HepG2 (cell line): Measurements from ENCODE around the gene ATAD3A. TPM values are rescaled to one million over a fixed set of nuclear protein-coding genes. Genes with fewer than 3 reads are reported as not detected.

ENCODE experiments used
- ATAC-seq: fragments of 200-7000 bp; cut with Tn5 transposase; 3 replicates; pipeline ENCODE4 v1.9.1; 2020; ENCODE audit warnings: mild to moderate bottlenecking, moderate library complexity
- BruUV-seq: library from RNA; stranded (reverse); fragments of 400-500 nt; replicated peaks from 2 replicates; lab custom pipeline; 2021; lab: Mats Ljungman, UMichigan
- CTCF ChIA-PET: fragments of 300-600 bp; formaldehyde crosslinking; extraction: SDS; loops from one replicate; lab custom pipeline; 2021; ENCODE audit warnings: low total read pairs, inconsistent platforms, low intra/inter-chr PET ratio; lab: Yijun Ruan, JAX
- POLR2A ChIA-PET: fragments of 350-600 bp; sonication (Branson Sonifier 250); formaldehyde crosslinking; loops from one replicate; lab custom pipeline; 2020; ENCODE audit warnings: antibody characterized with exemption, inconsistent platforms; lab: Yijun Ruan, JAX
- DNase-seq: peaks from one replicate; pipeline ENCODE4 v3.0.0-alpha.2; 2015; ENCODE audit warnings: low spot score
- FAIRE-seq: peaks from 3 replicates; lab custom pipeline; 2011; peaks lifted over from hg19 to GRCh38; lab: Jason Lieb, UNC
- H2AFZ ChIP-seq: one replicate; pipeline ENCODE4 v1.6.1; 2011; ENCODE audit warnings: low read length, inconsistent platforms
- H3K27ac ChIP-seq: fragments of 300-600 bp; 3 replicates; pipeline ENCODE4 v1.8.0; 2011; ENCODE audit warnings: mixed run types, mild to moderate bottlenecking, mixed read lengths, low read length, inconsistent platforms; ENCODE audit not compliant: insufficient read depth; ENCODE audit errors: extremely low read length
- H3K27me3 ChIP-seq, 2 experiments: fragments of 200-600 bp in 1 of 2; 2 replicates in 1 of 2; 3 replicates in 1 of 2; pipeline versions ENCODE4 v1.6.0 to v1.8.0; 2011; ENCODE audit warnings: low read length in 2 of 2, mild to moderate bottlenecking in 2 of 2, moderate library complexity in 2 of 2, inconsistent platforms in 1 of 2; ENCODE audit not compliant: insufficient read depth in 2 of 2, control insufficient read depth in 1 of 2
- H3K36me3 ChIP-seq, 2 experiments: fragments of 200-600 bp in 1 of 2; replicated peaks in 1 of 2; 2 replicates in 1 of 2; 3 replicates in 1 of 2; pipeline versions ENCODE4 v1.5.1 to v1.8.0; 2011; ENCODE audit warnings: low read length in 2 of 2, inconsistent platforms in 1 of 2; ENCODE audit not compliant: insufficient read depth in 2 of 2, control insufficient read depth in 1 of 2
- H3K4me1 ChIP-seq: 2 replicates; pipeline ENCODE4 v1.5.1; 2012; ENCODE audit warnings: low read length, inconsistent platforms; ENCODE audit not compliant: insufficient read depth
- H3K4me2 ChIP-seq: 2 replicates; pipeline ENCODE4 v1.6.0; 2011; ENCODE audit warnings: low read depth, low read length, inconsistent platforms
- H3K4me3 ChIP-seq, 3 experiments: fragments of 200-600 bp in 1 of 3; sonication (generic), shearing (Covaris generic) in 1 of 3; replicated peaks in 1 of 3; 2 replicates each; pipeline ENCODE4 v1.5.1; 2011 to 2016; ENCODE audit warnings: low read length in 3 of 3, inconsistent platforms in 2 of 3, low read depth in 2 of 3, mild to moderate bottlenecking in 2 of 3, control low read depth in 1 of 3, mixed read lengths in 1 of 3; ENCODE audit not compliant: insufficient read depth in 1 of 3
- H3K79me2 ChIP-seq: one replicate; pipeline ENCODE4 v1.6.1; 2011; ENCODE audit warnings: low read length, inconsistent platforms; ENCODE audit not compliant: insufficient read depth
- H3K9ac ChIP-seq: 2 replicates; pipeline ENCODE4 v1.6.0; 2011; ENCODE audit warnings: mild to moderate bottlenecking, low read depth, low read length, inconsistent platforms; ENCODE audit not compliant: insufficient read depth
- H3K9me3 ChIP-seq: 2 replicates; pipeline ENCODE4 v1.5.1; 2012; ENCODE audit warnings: mild to moderate bottlenecking, low read length
- H4K20me1 ChIP-seq: 2 replicates; pipeline ENCODE4 v1.6.0; 2011; ENCODE audit warnings: inconsistent platforms, mild to moderate bottlenecking, low read length, moderate library complexity; ENCODE audit not compliant: insufficient read depth
- GZF1 ChIP-seq: sonication (generic); formaldehyde crosslinking; IDR thresholded peaks from 2 replicates; pipeline ENCODE4 v1.5.1; 2020; ENCODE audit warnings: mild to moderate bottlenecking, missing genetic modification reagents
- KLF6 ChIP-seq: IDR thresholded peaks from 2 replicates; pipeline ENCODE4 v1.8.0; 2016; ENCODE audit warnings: missing biosample characterization, missing genetic modification reagents
- NFE2 ChIP-seq: sonication (generic); formaldehyde crosslinking; IDR thresholded peaks from 2 replicates; pipeline ENCODE4 v1.4.0; 2020; ENCODE audit warnings: missing genetic modification reagents
- NONO ChIP-seq, 2 experiments: fragments of 450-650 bp in 1 of 2; sonication (generic) in 1 of 2; formaldehyde crosslinking in 1 of 2; IDR thresholded peaks in 1 of 2; conservative IDR thresholded peaks in 1 of 2; 2 replicates each; pipeline versions ENCODE4 v1.6.1 to v1.8.0; 2017 to 2022; ENCODE audit warnings: mild to moderate bottlenecking in 1 of 2, missing genetic modification reagents in 1 of 2, moderate library complexity in 1 of 2
- RBAK ChIP-seq: sonication (generic); formaldehyde crosslinking; IDR thresholded peaks from 2 replicates; pipeline ENCODE4 v1.5.1; 2020; ENCODE audit warnings: mild to moderate bottlenecking, missing genetic modification reagents
- STAG1 ChIP-seq: sonication (generic); formaldehyde crosslinking; IDR thresholded peaks from 2 replicates; pipeline ENCODE4 v1.4.0; 2020; ENCODE audit warnings: missing genetic modification reagents
- TGIF2 ChIP-seq: IDR thresholded peaks from 2 replicates; pipeline ENCODE4 v1.6.1; 2016; ENCODE audit warnings: control low read depth, missing compliant biosample characterization
- TRIM22 ChIP-seq: fragments of 450-650 bp; IDR thresholded peaks from 2 replicates; pipeline ENCODE4 v1.6.1; 2017
- ZFAT ChIP-seq: sonication (generic); formaldehyde crosslinking; conservative IDR thresholded peaks from 2 replicates; pipeline ENCODE4 v1.8.1; 2023; ENCODE audit warnings: missing genetic modification reagents, inconsistent platforms
- ZFP41 ChIP-seq: sonication (generic); formaldehyde crosslinking; IDR thresholded peaks from 2 replicates; pipeline ENCODE4 v1.4.0; 2020; ENCODE audit warnings: mild to moderate bottlenecking, missing genetic modification reagents, borderline replicate concordance
- ZMAT3 ChIP-seq: sonication (generic); formaldehyde crosslinking; conservative IDR thresholded peaks from 2 replicates; pipeline ENCODE4 v1.7.0; 2021; ENCODE audit warnings: missing genetic modification reagents
- ZNF235 ChIP-seq: sonication (generic); formaldehyde crosslinking; IDR thresholded peaks from 2 replicates; pipeline ENCODE4 v1.8.1; 2023; ENCODE audit warnings: mild to moderate bottlenecking, missing genetic modification reagents, borderline replicate concordance
- ZNF547 ChIP-seq: sonication (generic); formaldehyde crosslinking; IDR thresholded peaks from 2 replicates; pipeline ENCODE4 v1.5.1; 2020; ENCODE audit warnings: mild to moderate bottlenecking, missing genetic modification reagents
- ZNF747 ChIP-seq: sonication (generic); formaldehyde crosslinking; IDR thresholded peaks from 2 replicates; pipeline ENCODE4 v1.8.1; 2023; ENCODE audit warnings: missing genetic modification reagents, mild to moderate bottlenecking, borderline replicate concordance
- ZZZ3 ChIP-seq: sonication (generic); formaldehyde crosslinking; IDR thresholded peaks from 2 replicates; pipeline ENCODE4 v1.4.0; 2020; ENCODE audit warnings: missing genetic modification reagents, mild to moderate bottlenecking, borderline replicate concordance
- WGBS: methylation state at CpG from one replicate; pipeline ENCODE4 v1.1.6; 2017; ENCODE audit warnings: low lambda C conversion rate; 5-methylcytosine and 5-hydroxymethylcytosine counted together
- in situ Hi-C: cut with HindIII; loops from 2 replicates; pipeline ENCODE4 v1.10.0; 2017; ENCODE audit warnings: low pct_unique_long_range_greater_than_20kb; ENCODE audit not compliant: extremely low pct_ligation_motif_present
- intact Hi-C: fragments of 100-400 bp; cut with micrococcal nuclease; formaldehyde crosslinking; loops from one replicate; pipeline ENCODE4 v1.10.0; 2022; ENCODE audit not compliant: unreplicated experiment
- polyA plus RNA-seq, 8 experiments: library from polyadenylated mRNA; depleted of rRNA in 3 of 8; stranded (reverse) in 7 of 8; unstranded in 1 of 8; fragments of >200 nt; fragmentation: Illumina TruSeq in 4 of 8; extraction: Trizol in 4 of 8; gene quantifications; 2 replicates each; pipeline versions ENCODE4 v1.2.1 to v1.2.3, GENCODE V29; 2011 to 2016; ENCODE audit warnings: low read depth in 4 of 8, missing spikeins in 1 of 8, mixed read lengths in 1 of 8; ENCODE audit not compliant: insufficient read depth in 1 of 8
- total RNA-seq, 5 experiments: library from RNA; depleted of rRNA; stranded (reverse); fragments of >200 nt; fragmentation: Illumina TruSeq; extraction: Trizol; gene quantifications; 2 replicates each; pipeline ENCODE4 v1.2.3, GENCODE V29; 2016; ENCODE audit warnings: low read depth in 1 of 5
- TF ChIP-seq, protein P1 (sequence below): sonication (generic); formaldehyde crosslinking; conservative IDR thresholded peaks from 2 replicates; pipeline ENCODE4 v1.8.0; 2022; ENCODE audit warnings: low read depth, missing genetic modification reagents

Gene ATAD3A
- total and polyA plus RNA-seq, 2 of the 13 experiments (the other 11 are each of a cell fraction or from before 2014, with no cell fraction given) = 10.6 to 49.0 TPM

DNA sequence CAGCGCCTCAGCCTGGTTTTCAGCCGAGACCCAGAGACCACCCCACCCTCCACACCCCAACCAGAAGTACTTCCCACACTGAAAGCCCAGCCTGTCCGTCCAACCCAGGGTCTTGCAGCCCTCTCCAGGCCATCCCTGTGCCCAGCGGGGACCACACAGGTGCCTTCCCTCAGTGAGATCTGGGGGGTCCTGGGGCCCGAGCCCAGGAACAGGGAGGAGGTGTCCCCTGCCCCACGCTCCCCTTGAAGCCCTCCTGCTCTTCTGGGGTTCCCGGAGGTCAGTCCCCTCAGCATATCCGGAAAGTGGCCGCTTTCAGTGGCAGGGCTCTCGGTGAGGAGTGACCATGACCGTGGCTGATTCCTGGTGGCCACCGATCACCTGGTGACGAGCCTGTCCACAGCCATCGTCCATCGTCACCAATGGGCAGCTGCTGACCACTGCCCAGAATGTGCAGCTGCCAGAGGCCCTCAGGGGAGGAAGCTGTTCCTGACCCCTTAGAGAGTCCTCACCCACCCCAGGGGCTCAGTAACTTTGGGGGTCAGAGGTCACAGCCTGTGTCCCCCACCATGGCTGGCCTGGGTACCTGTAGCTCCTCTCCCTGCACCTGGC, 25.1 kb downstream of the ATAD3A start:
- no peak overlapping the region for H2AFZ ChIP-seq
- no peaks in the 10 kb centered on the region for H3K27me3 ChIP-seq
- no peak overlapping the region for H3K4me3 ChIP-seq
- no TSS peak for BruUV-seq
- peaks cover 2 to 8% of the 10 kb centered on the region in 2 experiments; a peak in 3 of 5 replicates for H3K36me3 ChIP-seq
- intact Hi-C loops = no loop called here
- no peaks in the 10 kb centered on the region for H3K9me3 ChIP-seq
- FAIRE-seq (no peak), DNase-seq (no peak), ATAC-seq (no peak; the same call in 2 of the 3 replicates)
- TF ChIP-seq ZNF747 (CRISPR knock-in tag) (no peak), ZMAT3 (no peak)
- TF ChIP-seq, protein P1, sequence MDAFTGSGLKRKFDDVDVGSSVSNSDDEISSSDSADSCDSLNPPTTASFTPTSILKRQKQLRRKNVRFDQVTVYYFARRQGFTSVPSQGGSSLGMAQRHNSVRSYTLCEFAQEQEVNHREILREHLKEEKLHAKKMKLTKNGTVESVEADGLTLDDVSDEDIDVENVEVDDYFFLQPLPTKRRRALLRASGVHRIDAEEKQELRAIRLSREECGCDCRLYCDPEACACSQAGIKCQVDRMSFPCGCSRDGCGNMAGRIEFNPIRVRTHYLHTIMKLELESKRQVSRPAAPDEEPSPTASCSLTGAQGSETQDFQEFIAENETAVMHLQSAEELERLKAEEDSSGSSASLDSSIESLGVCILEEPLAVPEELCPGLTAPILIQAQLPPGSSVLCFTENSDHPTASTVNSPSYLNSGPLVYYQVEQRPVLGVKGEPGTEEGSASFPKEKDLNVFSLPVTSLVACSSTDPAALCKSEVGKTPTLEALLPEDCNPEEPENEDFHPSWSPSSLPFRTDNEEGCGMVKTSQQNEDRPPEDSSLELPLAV (CRISPR knock-in tag) = no peak
- H3K9ac ChIP-seq = no peak overlapping the region
- ChIA-PET POLR2A (no interaction called here), CTCF (no interaction called here)
- no peak overlapping the region for H3K4me2 ChIP-seq
- H3K4me1 ChIP-seq = no peaks in the 10 kb centered on the region
- H3K79me2 ChIP-seq = no peaks in the 10 kb centered on the region
- in situ Hi-C loops = no loop called here
- no peak overlapping the region for H3K27ac ChIP-seq
- no peaks in the 10 kb centered on the region for H4K20me1 ChIP-seq
- 91% methylated on average over 6 of the region's 15 CpGs for WGBS

DNA sequence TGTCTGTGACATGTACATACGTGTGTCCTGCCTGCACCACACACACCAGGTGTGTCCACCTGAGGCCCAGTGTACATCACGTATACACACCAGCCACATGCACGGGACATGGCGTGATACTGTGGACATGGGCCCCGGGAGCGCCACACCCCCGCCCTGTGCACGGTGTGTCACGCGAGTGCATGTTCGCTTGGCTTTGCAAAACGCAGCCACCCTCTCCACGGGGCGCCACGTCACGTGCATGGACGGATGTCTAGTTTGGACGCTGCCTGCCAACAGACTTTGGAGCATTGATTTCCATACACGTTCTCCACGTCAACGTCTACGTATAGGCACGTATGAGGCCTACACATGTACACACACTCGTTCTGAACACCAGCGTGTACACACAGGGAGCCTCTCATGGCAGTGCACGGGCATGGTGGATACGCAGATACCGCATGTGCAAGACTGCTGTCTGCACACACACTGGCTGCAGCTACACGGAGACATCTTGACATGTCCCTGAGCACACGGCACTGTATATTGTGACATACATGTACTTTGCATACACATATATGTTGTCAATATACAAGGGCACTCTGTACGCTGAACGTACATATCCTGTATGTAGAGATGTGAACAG, 25.8 kb downstream of the ATAD3A start:
- H3K9ac ChIP-seq = no peak overlapping the region
- in situ Hi-C loops = no loop called here
- H3K4me3 ChIP-seq = no peak overlapping the region
- intact Hi-C loops = no loop called here
- H4K20me1 ChIP-seq = no peaks in the 10 kb centered on the region
- POLR2A ChIA-PET = no interaction called here
- no peaks in the 10 kb centered on the region for H3K4me1 ChIP-seq
- no peaks in the 10 kb centered on the region for H3K27me3 ChIP-seq
- no TSS peak for BruUV-seq
- no peaks in the 10 kb centered on the region for H3K9me3 ChIP-seq
- ATAC-seq (no peak), FAIRE-seq (no peak), DNase-seq (no peak)
- H3K79me2 ChIP-seq = no peaks in the 10 kb centered on the region
- H3K4me2 ChIP-seq = no peak overlapping the region
- WGBS = 94% methylated on average over 26 of the region's 32 CpGs
- peaks cover 2 to 8% of the 10 kb centered on the region in 2 experiments; a peak in 3 of 5 replicates for H3K36me3 ChIP-seq
- CTCF ChIA-PET = no interaction called here
- H3K27ac ChIP-seq = no peak overlapping the region
- H2AFZ ChIP-seq = no peak overlapping the region
- TF ChIP-seq ZFP41 (CRISPR knock-in tag) (no peak), TGIF2 (CRISPR knock-in tag) (no peak), ZFAT (no peak), STAG1 (CRISPR knock-in tag) (no peak), NFE2 (CRISPR knock-in tag) (no peak), ZZZ3 (no peak), KLF6 (CRISPR knock-in tag) (no peak), ZNF547 (CRISPR knock-in tag) (no peak), ZNF235 (CRISPR knock-in tag) (no peak), NONO (IDR thresholded peaks at IDR 0.05) (no peak), NONO (CRISPR knock-in tag; conservative IDR thresholded peaks at IDR 0.05) (no peak), TRIM22 (no peak), RBAK (CRISPR knock-in tag) (no peak), GZF1 (CRISPR knock-in tag) (no peak)
